GM19035 (cell line): ENCODE measurements around the gene CD2BP2.

Experiments used
- ATAC-seq: cut with Tn5 transposase; IDR thresholded peaks from one replicate; pipeline ENCODE4 v1.9.1; 2021; ENCODE audit not compliant: unreplicated experiment

The CD2BP2 gene

DNA sequence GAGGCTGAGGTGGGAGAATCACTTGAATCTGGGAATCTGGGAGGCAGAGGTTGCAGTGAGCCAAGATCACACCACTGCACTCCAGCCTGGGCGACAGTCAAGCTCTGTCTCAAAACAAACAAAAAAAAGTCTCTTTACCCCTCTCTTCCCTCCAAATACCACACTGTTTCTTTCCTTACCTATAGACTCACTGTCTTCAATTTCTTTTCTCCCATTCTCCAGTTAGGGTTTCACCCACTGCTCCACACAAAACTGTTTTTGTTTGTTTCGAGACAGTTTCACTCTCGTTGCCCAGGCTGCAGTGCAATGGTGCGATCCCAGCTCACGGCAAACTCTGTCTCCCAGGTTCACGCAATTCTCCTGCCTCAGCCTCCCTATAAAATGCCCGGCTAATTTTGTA lies 6.1 kb upstream of the CD2BP2 start:
- ATAC-seq = no peak

DNA sequence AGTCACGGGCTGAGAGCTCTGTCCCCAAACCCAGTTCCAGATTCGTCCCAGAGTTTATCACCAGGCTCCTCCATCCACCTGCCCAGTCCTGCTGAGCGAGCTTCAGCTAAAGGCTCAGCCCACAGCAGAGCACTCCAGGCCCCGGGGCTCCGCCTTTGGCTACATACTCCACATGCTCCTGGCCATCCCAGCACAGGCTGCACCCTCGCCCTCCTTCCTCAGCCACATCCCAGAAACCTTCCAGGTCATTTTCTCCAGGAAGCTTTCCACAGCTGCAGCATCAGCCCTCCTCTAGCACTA lies 4.7 kb upstream of the CD2BP2 start:
- no peak for ATAC-seq

DNA sequence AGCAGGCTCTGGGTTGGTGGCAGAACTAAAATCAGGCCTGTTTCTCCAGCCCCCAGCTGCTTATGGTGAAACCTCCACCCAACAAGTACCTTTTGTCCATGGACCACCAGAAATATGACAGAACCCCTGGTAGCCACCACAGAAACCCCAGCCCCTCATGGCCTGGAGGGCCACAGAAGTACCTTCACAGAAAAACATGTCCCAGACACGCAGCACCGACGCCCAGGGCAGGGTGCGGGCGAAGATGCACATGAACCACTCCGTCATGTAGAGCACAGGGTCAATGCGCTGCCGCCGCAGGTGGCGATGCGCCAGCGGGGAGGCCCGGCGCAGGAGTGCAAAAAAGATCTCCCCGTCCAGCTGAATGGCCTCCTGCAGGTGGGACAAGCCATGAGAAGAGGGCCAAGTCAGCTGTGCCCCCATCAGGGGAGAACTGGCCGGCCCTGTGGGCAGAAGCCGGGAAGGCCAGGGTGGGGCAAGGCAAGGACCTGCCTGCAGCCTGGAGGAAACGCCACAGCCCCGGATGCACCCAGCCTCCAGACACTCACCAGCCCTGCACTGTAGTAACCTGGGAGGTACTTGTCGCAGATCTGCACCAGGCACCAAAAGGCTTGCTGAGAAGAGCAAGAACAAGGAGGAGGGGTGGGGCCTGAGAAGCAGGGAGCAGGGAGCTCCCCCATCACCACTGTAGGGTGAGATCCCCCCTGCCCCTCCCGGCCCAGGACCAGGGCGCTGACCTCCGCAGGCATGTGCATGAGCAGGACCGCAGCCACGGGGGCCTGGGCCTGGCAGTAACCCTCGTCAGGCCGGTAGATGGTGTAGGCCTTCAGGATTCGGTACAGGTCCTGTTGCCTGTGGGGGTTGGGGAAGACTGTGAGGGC lies 4.1 kb upstream of the CD2BP2 start:
- ATAC-seq = no peak

DNA sequence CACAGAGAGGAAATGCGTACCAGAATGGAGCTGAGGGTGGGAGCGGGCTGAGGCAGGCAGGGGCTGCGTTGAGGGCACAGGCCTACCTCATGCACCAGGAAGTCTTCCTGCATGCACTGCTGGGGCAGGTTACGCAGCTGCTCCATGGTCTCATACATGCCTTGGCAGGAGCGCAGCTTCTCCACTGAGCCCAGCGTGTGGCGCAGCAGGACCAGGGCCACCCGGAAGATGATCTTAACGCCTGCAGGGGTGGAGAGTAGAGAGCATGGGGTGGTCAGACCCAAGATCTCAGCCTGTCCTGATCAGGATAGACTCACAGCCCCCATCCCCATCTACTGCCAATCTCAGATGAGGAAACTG lies 3.4 kb upstream of the CD2BP2 start:
- no peak for ATAC-seq

DNA sequence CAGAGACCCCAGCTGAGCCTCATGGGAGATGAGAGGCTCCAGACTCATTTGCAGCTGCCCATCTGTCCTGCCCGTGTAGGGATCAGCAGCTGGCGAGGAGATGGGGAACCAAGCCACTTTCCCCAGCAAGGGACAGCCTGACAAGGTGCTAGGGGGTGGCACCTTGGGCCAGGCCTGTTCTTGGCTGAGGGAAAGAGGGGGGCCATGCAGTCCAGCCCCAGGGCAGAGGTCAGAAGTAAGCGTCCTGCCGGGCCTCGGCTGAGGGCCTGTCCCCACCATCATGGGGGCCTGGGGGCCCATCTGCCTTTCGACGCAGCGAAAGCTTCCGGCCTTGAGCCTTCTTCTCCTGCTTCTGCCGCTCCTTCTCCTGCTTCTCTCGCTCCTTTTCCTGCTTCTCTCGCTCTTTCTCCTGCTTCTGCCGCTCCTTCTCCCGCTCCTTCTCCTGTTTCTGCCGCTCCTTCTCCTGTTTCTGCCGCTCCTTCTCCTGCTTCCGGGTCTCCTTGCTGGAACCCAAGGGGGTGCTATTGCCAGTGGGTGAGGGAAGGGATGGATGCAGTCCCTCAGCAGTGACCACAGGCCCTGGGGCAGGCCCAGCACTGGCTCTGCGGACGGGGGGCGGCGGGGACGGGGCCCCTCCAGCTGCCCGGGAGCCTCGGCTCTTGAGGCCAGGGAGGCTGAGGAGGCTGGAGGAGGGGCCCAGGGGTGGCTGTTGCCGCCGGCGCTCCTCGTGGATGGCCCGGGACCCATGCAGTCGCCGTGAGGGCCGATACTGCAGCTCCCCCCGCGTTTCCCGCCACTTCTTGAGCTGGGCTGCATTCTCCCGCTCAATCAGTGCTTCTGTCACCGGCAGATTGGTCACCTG lies 2.8 kb upstream of the CD2BP2 start:
- no peak for ATAC-seq

DNA sequence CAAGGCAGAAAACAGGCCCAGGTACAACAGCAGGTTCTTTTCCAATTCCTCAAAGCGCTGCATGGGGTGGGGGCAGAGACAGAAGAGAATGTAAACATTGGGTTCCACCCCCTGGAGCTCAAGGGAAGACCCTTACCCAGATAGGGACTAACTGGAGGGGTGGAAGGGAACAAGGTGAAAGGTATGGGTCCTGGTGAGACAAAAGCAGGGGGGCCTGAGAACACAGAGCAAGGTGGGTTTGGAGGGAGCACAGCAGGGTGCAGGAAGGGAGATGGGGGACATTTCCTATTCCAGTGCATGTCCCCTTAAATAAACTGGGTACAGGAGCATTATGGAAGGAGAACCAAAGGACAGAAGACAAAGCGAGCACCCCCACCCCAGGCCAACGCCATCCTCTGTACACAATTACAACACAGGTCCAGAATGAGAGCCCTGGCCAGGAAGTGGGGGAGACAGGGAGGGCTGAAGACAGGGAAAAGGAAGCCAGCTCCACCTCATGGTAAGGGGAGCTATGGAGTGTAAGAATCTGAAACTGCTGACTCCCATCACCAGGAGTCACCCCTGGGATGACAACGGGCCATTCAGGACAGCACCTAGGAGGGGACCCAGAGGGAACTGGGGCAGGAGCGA lies 2.1 kb upstream of the CD2BP2 start:
- no peak for ATAC-seq

DNA sequence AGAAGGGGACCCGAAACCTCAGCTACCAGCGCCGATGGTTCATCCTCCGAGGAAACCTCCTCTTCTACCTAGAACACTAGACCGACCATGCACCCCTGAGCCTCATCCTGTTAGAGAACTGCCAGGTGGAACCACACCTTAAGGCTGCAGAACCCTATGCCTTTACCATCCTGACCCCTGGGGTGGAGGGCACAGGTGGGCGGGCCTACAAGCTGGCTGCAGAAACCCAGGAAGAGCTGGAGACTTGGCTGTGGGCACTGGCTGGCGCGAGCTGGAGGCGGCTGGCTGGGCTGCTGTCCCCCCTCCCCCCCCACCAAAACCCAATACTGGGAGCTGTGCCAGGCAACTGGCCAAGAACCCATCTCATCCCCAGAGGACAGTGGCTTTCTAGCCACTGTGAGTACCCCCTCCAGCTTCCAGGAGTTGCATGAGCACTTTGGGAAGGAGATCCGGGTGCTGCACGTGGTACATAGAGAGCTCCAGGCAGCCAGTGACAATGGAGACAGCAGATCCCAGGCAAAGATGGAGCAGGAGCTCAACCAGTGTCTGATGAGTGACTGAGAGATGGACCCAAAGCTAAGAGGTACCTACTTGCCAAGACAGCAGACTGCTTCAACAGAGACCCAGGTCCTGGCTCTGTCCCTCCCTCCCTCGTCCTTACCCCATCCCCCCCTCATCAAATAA lies 1.4 kb upstream of the CD2BP2 start:
- no peak for ATAC-seq

DNA sequence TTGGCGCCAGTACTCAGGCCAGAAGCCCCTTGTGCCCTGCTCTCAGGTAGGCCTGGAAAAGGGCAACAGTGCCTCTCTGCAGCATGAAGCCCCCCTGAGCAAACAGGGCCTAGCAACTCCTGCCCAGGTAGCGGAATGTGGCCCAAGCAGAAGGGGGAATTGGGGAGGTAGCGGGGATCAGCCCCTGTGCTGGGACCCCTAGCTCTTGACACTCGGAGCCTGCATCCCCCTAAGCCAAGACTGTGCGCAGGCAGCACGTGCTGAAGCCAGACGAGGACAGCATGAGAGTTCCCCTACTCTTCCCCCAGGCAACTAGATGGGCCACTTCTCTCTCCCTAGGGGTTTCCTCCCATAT lies 823 bp upstream of the CD2BP2 start:
- ATAC-seq = no peak

DNA sequence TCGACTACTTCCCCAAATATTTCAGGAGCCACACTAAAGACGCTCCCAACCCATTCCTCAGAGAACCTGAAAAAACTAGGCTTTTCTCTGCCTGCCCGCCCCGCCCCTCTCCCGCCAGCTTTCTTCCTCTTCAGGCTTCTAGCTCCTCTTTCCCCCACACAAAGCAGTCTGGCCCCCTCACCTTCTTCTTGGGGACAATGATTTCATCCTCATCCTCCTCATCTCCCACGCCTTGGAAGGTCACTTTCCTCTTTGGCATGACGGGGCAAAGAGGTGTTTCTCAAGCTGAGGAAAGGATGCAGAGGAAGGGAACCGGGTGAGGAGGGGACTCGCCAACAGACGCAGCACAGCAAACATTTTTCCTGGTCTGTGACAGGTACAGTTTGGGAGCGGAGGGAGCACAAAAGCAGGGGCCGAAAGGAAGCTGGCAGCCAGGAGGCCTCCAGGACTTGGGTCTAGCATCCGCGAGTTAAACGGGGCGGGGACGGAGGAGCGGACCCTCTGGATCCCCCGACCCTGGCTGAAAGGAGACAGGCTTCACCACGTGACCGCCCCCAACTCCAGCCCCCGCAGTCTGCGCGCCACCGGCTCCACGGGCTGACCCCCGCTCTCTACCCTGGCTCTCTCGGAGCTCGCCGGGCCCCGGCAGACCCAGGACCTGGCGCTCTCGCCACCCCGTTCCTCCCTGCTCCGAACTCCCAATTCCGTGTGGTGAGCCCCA lies 525 bp downstream of the CD2BP2 start:
- no peak for ATAC-seq

DNA sequence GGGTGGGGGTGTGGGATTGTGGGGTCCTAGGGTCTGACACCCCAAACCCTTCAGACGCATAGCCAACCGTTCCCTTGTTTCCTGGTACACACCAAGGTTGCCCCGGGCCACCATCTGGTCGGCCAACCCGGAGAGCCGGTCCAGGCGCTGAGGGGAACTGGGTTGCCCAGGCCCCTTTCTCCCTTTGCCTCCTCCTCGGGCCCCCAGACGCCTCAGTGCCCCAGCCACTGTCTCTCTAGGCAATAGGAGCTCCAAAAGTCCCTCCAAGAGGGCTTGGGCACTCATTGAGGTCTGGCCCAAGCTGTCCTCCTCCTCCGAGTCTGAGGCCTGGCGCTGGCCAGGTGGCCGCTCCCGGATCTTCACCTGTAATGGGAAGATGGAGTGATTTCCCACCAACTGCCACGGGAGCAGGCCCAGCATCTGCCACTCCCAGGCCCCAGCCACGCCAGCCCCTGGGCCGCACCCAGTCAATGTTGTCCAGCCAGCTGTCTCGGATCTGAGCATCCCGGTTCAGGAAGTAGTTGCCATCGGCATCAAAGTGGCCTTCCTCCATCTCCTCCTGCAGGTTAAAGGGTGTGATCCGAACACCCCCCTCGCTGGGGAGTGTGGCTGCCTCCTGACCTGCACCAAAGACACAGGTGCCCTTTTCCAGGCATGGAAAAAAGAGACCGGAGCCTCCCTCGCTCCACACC lies 1.5 kb downstream of the CD2BP2 start:
- ATAC-seq = no peak

DNA sequence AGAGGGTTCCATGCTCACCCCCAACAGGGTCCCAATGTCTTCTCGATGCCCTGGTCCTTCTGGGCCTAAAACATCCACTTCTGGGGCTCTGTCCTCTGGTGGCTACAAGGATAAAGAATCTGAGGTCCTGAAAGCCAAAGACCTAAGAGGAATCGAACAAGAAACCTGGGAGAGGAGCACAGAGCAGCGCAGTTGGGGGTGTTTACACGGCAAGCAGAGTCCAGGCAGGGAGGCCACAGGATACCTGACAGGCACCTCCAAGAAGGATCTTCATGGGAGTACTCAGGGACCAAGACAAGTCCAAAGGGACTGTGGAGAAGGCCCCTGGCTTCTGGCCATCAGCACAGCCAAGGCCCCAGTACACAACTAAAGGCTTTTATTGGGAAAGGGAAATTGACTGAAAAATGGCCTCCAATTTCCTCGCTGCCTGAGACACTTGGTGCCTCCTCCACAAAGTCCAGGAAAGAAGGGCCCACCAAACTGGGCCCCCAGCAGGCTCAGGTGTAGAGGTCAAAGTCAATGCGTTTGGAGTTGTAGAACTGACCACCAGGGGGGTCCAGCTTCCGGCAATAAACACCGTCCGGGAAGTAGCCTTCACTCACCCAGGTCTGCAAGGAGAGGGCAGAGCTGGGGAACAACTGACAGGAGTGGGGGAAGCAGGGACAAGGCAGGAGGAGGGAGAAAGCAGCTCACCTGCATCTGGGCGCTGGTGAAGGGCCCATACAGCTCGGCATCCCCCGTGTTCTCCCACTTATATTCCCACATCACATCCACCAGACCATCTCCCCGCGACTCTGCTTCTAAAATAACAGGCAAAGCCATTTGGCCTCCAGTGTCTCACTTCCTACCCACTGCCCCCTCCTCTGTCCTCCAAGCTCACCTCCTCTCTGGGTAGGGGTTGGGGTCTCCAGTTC lies 2.4 kb downstream of the CD2BP2 start:
- ATAC-seq = no peak

DNA sequence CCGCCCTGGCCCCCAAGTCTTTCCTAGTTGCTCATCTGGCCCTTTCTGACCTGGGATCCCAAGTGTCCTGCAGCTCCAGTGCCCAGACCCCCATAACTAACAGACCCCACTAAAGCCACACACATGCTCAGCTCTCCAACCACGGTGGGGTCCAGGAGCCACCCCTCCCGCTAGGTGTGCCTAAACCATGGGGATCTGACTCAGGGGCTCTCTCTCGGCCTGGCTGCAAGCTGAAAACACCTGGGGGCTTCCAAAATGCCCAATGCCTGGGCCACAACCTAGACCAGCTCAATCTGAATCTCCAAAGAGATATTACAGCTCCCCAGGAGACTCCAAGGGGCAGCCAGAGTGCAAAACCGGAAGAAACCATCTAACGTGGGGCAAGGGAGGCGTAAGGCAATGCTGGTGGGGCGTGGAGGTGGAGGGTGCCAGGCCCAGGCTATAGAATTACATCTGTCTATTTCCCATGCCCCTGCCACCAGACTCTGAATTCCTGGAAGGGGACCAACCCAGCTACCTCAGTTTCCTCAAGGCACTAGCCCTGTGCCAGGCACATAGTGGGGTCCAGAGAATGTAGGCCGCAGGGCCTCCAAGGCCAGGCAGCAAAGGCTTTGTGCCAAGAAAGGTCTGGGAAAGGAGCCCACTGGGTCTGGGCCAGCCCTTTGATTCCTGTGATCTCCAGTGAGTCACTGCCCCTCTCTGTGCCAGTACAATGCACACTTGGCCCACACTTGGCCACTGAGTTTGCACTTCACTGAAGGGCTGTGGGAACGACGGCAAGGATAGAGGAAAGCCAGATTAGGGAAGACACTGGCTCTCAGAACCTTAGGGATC lies 3.3 kb downstream of the CD2BP2 start:
- no peak for ATAC-seq

DNA sequence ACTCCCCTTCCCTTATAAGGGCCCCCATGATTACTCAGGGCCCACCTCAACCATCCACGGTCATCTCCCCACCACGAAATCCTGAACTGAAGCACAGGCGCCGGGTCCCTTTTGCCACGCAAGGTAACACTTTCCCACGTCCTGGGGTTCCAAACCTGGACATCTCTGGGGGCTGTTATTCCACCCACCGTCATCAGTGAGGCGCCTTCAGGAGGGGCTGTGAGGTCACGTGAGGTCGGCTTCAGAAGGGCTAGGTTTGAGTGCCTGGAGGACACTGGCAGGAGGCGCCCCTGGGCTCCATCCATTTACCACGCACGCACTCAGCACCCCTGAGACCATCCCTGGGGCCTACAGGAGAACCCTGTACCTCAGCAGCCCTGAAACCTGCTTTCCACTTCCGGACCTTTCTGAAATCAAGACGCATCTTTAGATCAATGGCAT lies 4.1 kb downstream of the CD2BP2 start:
- no peak for ATAC-seq

DNA sequence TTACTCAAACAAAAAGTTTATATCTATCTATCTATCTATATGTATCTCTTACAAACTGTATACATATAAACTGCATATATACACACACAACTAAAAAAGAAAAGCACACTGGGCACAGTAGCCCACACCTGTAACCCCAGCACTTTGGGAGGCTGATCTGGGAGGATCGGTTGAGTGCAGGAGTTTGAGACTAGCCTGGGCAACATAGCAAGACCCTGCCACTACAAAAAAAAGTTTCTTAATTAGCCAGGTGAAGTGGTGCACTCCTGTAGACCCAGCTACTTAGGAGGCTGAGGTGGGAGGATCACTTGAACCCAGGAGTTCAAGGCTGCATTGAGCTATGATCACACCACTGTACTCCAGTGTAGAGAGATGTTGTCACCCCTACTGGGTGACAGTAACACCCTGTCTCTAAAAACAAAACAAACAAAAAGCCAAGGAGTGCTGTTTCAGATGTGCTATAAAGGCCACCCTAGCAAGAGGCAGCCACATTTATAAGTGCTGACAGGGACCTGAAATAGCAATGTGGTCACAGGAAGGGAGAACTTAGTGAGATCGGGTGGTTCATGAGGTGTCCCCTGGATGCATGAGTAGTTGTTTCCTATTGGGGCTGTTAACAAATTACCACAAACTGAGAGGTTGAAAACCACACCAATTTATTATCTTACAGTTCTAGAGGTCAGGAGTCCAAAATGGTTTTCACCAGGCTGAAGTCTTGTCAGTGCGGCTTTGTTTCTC lies 4.8 kb downstream of the CD2BP2 start:
- peak; percentile 38 for ATAC-seq

DNA sequence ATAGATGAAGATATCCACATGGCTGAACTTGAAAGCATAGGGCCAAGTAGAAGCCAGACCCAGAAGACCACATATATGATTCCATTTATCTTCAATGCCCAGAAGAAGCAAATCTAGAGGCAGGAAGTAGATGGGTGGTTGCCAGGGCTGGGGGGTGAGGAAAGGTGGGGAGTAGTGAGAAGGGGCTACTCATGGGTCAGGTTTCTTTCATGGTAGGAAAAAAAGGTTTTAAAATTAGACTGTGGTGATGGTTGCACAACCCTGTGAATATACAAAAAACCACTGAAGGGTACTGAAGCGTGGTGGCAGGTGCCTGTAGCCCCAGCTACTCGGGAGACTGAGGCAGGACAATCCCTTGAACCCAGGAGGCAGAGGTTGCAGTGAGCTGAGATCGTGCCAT lies 5.4 kb downstream of the CD2BP2 start:
- ATAC-seq = no peak

DNA sequence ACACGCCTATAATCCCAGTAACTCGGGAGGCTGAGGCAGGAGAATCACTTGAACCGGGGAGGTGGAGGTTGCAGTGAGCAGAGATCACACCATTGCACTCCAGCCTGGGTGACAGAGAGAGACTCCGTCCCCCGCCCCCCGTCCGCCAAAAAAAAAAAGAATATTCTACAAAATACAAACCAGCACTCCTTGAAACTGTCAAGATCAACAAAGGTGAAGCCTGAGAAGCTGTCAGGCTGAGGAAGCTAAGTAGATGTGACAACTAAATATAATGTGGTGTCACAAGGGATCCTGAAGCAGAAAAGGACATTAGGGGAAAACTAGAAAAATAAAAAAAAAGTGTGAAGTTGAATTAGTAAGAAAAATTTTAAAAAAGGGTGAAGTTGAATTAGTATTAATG lies 6.2 kb downstream of the CD2BP2 start:
- no peak for ATAC-seq

DNA sequence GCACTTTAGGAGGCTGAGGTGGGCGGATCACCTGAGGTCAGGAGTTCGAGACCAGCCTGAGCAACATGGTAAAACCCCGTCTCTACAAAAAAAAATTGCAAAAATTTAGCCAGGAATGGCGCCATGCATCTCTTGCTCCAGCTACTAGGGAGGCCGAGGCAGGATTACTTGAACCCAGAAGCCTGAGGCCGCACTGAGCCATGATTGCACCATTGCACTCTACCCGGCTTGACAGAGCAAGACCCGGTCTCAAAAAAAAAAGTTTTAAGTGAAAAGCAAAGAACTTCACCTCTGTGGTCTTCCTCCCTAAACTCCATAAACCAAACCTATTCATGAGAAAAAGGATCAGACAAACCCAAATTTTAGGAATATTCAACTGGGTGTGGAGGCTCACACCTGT lies 7.0 kb downstream of the CD2BP2 start:
- ATAC-seq = no peak

DNA sequence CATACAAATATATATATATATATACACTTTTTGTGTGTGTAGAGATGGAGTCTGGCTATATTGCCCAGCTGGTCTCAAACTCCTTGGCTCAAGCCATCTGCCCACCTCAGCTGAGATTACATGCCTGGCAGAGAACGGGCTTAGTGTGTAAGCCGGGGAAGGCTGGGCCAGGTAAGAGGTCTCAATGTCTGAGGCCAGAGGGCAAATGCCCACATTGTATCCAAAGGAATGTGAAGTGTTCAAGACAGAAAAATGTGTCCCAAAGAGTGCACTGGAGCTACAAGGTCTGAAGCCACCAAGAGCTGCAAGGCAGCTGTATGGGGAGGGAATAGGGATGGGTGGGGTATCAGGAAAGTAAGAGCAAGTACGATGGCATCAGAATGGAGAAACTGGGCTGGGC lies 8.8 kb downstream of the CD2BP2 start:
- no peak for ATAC-seq
